SJSA1 (cell line): ENCODE data around the gene PRR14. TPM values are rescaled to one million over a fixed set of nuclear protein-coding genes. Genes with fewer than 3 reads are reported as not detected.

Experiments
- DNase-seq, 2 experiments: peaks; one replicate each; pipeline ENCODE4 v3.0.0-alpha.2; 2015 to 2020; ENCODE audit warnings: low spot score in 2 of 2, low read depth in 1 of 2
- H3K27ac ChIP-seq: fragments of 250-450 bp; sonication (Bioruptor Pico); 2 replicates; pipeline ENCODE4 v1.5.1; 2020; ENCODE audit warnings: mild to moderate bottlenecking, moderate library complexity
- H3K27me3 ChIP-seq: fragments of 250-450 bp; sonication (Bioruptor Pico); replicated peaks from 2 replicates; pipeline ENCODE4 v1.5.1; 2020; ENCODE audit warnings: mild to moderate bottlenecking, moderate library complexity
- H3K36me3 ChIP-seq: fragments of 250-450 bp; sonication (Bioruptor Pico); 2 replicates; pipeline ENCODE4 v1.5.1; 2020; ENCODE audit warnings: mild to moderate bottlenecking
- H3K4me1 ChIP-seq: fragments of 250-450 bp; sonication (Bioruptor Pico); replicated peaks from 2 replicates; pipeline ENCODE4 v1.6.1; 2021; ENCODE audit warnings: mild to moderate bottlenecking
- H3K4me3 ChIP-seq: fragments of 250-450 bp; sonication (Bioruptor Pico); 2 replicates; pipeline ENCODE4 v1.5.1; 2020; ENCODE audit warnings: mild to moderate bottlenecking
- H3K9me3 ChIP-seq: fragments of 250-450 bp; sonication (Bioruptor Pico); replicated peaks from 2 replicates; pipeline ENCODE4 v1.5.1; 2020; ENCODE audit warnings: mild to moderate bottlenecking
- total RNA-seq: library from RNA; depleted of rRNA; stranded (reverse); fragments of >200 nt; shearing (Covaris generic); gene quantifications from 2 replicates; pipeline ENCODE4 v1.2.3, GENCODE V29; 2014

Gene PRR14
- total RNA-seq, 1 experiment from 2014 or later = 8.2 TPM

GRCh38 chr16:30644334-30644830 is 6.4 kb upstream of the PRR14 start:
- no peak for DNase-seq
- H3K4me3 ChIP-seq = no peak overlapping the region
- no peaks in the 10 kb centered on the region for H3K9me3 ChIP-seq
- no peak overlapping the region for H3K27ac ChIP-seq
- no peaks in the 10 kb centered on the region for H3K4me1 ChIP-seq
- no peaks in the 10 kb centered on the region for H3K27me3 ChIP-seq
- no peaks in the 10 kb centered on the region for H3K36me3 ChIP-seq

- H3K4me3 ChIP-seq = no peak overlapping the region
- no peak for DNase-seq
- no peak overlapping the region for H3K27ac ChIP-seq
Measured at GRCh38 chr16:30645727-30646126, 5.0 kb upstream of the PRR14 start.

GRCh38 chr16:30647274-30647571 is 3.5 kb upstream of the PRR14 start:
- H3K4me3 ChIP-seq = no peak overlapping the region
- H3K36me3 ChIP-seq = no peaks in the 10 kb centered on the region
- DNase-seq = no peak
- H3K4me1 ChIP-seq = peaks cover 8% of the 10 kb centered on the region
- H3K27me3 ChIP-seq = no peaks in the 10 kb centered on the region
- H3K27ac ChIP-seq = no peak overlapping the region
- no peaks in the 10 kb centered on the region for H3K9me3 ChIP-seq

More at GRCh38 chr16:30645727-30646126, 5.0 kb upstream of the PRR14 start:
- Histone ChIP-seq H3K4me1 (peaks cover 5% of the 10 kb centered on the region), H3K9me3 (no peaks in the 10 kb centered on the region), H3K27me3 (no peaks in the 10 kb centered on the region), H3K36me3 (no peaks in the 10 kb centered on the region)

GRCh38 chr16:30649725-30650368 is 913 bp upstream of the PRR14 start:
- Histone ChIP-seq H3K36me3 (peaks cover 7% of the 10 kb centered on the region), H3K27me3 (no peaks in the 10 kb centered on the region)
- DNase-seq = no peak

GRCh38 chr16:30651124-30652004 is 604 bp downstream of the PRR14 start:
- H3K27me3 ChIP-seq = no peaks in the 10 kb centered on the region
- no peaks in the 10 kb centered on the region for H3K9me3 ChIP-seq
- peak overlapping the region; percentile 54 for H3K4me3 ChIP-seq
- peak overlapping the region; percentile 6; the same call in 1 of the 2 replicates for H3K27ac ChIP-seq
- H3K4me1 ChIP-seq = peaks cover 8% of the 10 kb centered on the region
- H3K36me3 ChIP-seq = peaks cover 23% of the 10 kb centered on the region
- DNase-seq = peak; percentile 64 to 74

More at GRCh38 chr16:30649725-30650368, 913 bp upstream of the PRR14 start:
- H3K4me1 ChIP-seq = peaks cover 8% of the 10 kb centered on the region
- no peak overlapping the region for H3K27ac ChIP-seq
- no peaks in the 10 kb centered on the region for H3K9me3 ChIP-seq
- H3K4me3 ChIP-seq = peak overlapping the region; percentile 54; the same call in 1 of the 2 replicates

GRCh38 chr16:30652005-30652296 is 1.2 kb downstream of the PRR14 start:
- Histone ChIP-seq H3K4me1 (peaks cover 8% of the 10 kb centered on the region), H3K27me3 (no peaks in the 10 kb centered on the region), H3K9me3 (no peaks in the 10 kb centered on the region), H3K27ac (no peak overlapping the region), H3K4me3 (peak overlapping the region; percentile 54), H3K36me3 (peaks cover 28% of the 10 kb centered on the region)
- DNase-seq = no peak

- Histone ChIP-seq H3K36me3 (peaks cover 29% of the 10 kb centered on the region), H3K9me3 (no peaks in the 10 kb centered on the region), H3K27me3 (no peaks in the 10 kb centered on the region), H3K4me1 (peaks cover 16% of the 10 kb centered on the region), H3K27ac (no peak overlapping the region), H3K4me3 (no peak overlapping the region)
- no peak for DNase-seq
Measured at GRCh38 chr16:30652718-30653117, 2.0 kb downstream of the PRR14 start.

GRCh38 chr16:30654856-30655255 is 4.1 kb downstream of the PRR14 start:
- peaks cover 16% of the 10 kb centered on the region for H3K4me1 ChIP-seq
- H3K27me3 ChIP-seq = no peaks in the 10 kb centered on the region
- DNase-seq = no peak
- peaks cover 38% of the 10 kb centered on the region for H3K36me3 ChIP-seq
- H3K9me3 ChIP-seq = no peaks in the 10 kb centered on the region
- H3K4me3 ChIP-seq = no peak overlapping the region
- no peak overlapping the region for H3K27ac ChIP-seq

GRCh38 chr16:30655815-30656347 is 5.1 kb downstream of the PRR14 start:
- H3K36me3 ChIP-seq = peaks cover 45% of the 10 kb centered on the region
- no peaks in the 10 kb centered on the region for H3K27me3 ChIP-seq
- DNase-seq = no peak
- no peaks in the 10 kb centered on the region for H3K9me3 ChIP-seq
- no peak overlapping the region for H3K4me3 ChIP-seq
- peaks cover 19% of the 10 kb centered on the region for H3K4me1 ChIP-seq
- H3K27ac ChIP-seq = no peak overlapping the region

GRCh38 chr16:30656388-30656787 is 5.6 kb downstream of the PRR14 start:
- no peak overlapping the region for H3K27ac ChIP-seq
- H3K4me3 ChIP-seq = no peak overlapping the region
- peaks cover 23% of the 10 kb centered on the region for H3K4me1 ChIP-seq
- peaks cover 50% of the 10 kb centered on the region for H3K36me3 ChIP-seq
- H3K9me3 ChIP-seq = no peaks in the 10 kb centered on the region
- H3K27me3 ChIP-seq = no peaks in the 10 kb centered on the region
- no peak for DNase-seq

- peak overlapping the region; percentile 56 for H3K4me3 ChIP-seq
- H3K27ac ChIP-seq = peak overlapping the region; percentile 16; the same call in 1 of the 2 replicates
- H3K4me1 ChIP-seq = peaks cover 20% of the 10 kb centered on the region
- no peaks in the 10 kb centered on the region for H3K9me3 ChIP-seq
- H3K36me3 ChIP-seq = peaks cover 58% of the 10 kb centered on the region
- no peaks in the 10 kb centered on the region for H3K27me3 ChIP-seq
- DNase-seq = no peak
Measured at GRCh38 chr16:30656974-30657865, 6.5 kb downstream of the PRR14 start.

GRCh38 chr16:30657866-30658730 is 7.3 kb downstream of the PRR14 start, which contains the start of gene FBRS:
FBRS (plus strand) TSS chr16:30658431; CDS start chr16:30659519, 1,088 bp downstream.
- H3K36me3 ChIP-seq = peaks cover 60% of the 10 kb centered on the region
- no peaks in the 10 kb centered on the region for H3K9me3 ChIP-seq
- peak within 1 kb of the TSS; percentile 56 for H3K4me3 ChIP-seq
- DNase-seq = peak; percentile 100
- H3K27ac ChIP-seq = peak within 1 kb of the TSS; percentile 94
- H3K4me1 ChIP-seq = peaks cover 20% of the 10 kb centered on the region
- H3K27me3 ChIP-seq = no peaks in the 10 kb centered on the region
